NB4 (cell line): Measurements from ENCODE around the gene QRICH1.

ENCODE experiments used
- MYC ChIP-seq: IDR thresholded peaks from 2 replicates; pipeline ENCODE4 v1.6.1; 2011; ENCODE audit warnings: low read depth, low read length
- POLR2A ChIP-seq: IDR thresholded peaks from 2 replicates; pipeline ENCODE4 v1.6.1; 2011; ENCODE audit warnings: mild to moderate bottlenecking; ENCODE audit not compliant: insufficient read length; ENCODE audit errors: extremely low read depth
- TF ChIP-seq, protein P1 (sequence below): IDR thresholded peaks from one replicate; pipeline ENCODE4 v1.5.1; 2012; ENCODE audit warnings: low read depth, low read length
- TF ChIP-seq, protein P2 (sequence below): IDR thresholded peaks from 2 replicates; pipeline ENCODE4 v1.6.1; 2011; ENCODE audit warnings: low read depth, low read length

DNA sequence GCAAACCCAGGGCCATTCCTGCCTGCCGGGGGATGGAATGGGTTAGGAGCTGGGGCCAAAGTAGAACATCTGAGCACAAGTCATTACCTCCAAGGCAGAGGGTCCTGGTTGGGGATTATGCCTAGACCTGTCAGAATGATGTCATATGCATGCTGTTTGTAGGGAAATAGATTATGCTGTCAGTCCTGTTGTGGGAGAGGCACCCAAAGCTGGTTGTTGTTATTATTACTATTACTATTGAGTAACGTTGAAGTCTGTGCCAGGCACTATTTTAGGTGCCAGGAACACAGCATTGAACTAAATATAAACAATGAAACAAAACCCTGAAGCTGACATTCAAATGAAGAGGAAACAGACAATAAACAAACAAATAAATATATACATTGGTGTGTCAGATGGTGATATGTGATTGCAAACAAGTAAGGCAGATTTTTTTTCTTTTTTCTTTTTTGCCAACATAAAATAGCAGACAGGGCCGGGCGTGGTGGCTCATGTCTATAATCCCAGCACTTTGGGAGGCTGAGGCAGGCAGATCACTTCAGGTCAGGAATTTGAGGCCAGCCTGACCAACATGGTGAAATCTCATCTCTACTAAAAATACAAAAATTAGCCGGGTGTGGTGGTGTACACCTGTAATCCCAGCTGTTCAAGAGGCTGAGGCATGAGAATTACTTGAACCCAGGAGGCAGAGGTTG is 101.9 kb downstream of the QRICH1 start:
- TF ChIP-seq, protein P1, sequence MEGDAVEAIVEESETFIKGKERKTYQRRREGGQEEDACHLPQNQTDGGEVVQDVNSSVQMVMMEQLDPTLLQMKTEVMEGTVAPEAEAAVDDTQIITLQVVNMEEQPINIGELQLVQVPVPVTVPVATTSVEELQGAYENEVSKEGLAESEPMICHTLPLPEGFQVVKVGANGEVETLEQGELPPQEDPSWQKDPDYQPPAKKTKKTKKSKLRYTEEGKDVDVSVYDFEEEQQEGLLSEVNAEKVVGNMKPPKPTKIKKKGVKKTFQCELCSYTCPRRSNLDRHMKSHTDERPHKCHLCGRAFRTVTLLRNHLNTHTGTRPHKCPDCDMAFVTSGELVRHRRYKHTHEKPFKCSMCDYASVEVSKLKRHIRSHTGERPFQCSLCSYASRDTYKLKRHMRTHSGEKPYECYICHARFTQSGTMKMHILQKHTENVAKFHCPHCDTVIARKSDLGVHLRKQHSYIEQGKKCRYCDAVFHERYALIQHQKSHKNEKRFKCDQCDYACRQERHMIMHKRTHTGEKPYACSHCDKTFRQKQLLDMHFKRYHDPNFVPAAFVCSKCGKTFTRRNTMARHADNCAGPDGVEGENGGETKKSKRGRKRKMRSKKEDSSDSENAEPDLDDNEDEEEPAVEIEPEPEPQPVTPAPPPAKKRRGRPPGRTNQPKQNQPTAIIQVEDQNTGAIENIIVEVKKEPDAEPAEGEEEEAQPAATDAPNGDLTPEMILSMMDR = no peak
- TF ChIP-seq, protein P2, sequence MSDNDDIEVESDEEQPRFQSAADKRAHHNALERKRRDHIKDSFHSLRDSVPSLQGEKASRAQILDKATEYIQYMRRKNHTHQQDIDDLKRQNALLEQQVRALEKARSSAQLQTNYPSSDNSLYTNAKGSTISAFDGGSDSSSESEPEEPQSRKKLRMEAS = no peak
- TF ChIP-seq POLR2A (no peak), MYC (no peak)
